Activated naive CD8-positive, alpha-beta T cell treated with anti-CD3 and anti-CD28 coated beads, Interleukin-2, amount 10 ng/mL, durations not matched to agents 7 days and 5 days (primary cell): ENCODE data around the gene KREMEN2. TPM values are rescaled to one million over a fixed set of nuclear protein-coding genes. Genes with fewer than 3 reads are reported as not detected.

ENCODE experiments used
- total RNA-seq, 2 experiments: library from RNA; stranded (reverse); gene quantifications; one replicate each; pipeline ENCODE4 v1.2.3, GENCODE V29; 2021

Gene KREMEN2
- total RNA-seq, 2 experiments from 2014 or later, result 0.36 TPM; not detected in 1

Other genes starting within 250 kb of the KREMEN2 start
- 1 to 10 TPM; 1.9 to 2.2 TPM for gene PRSS27, start 244.1 kb upstream of the KREMEN2 start, total RNA-seq
- 100 to 1,000 TPM; 740 to 773 TPM for gene SRRM2, start 211.6 kb upstream of the KREMEN2 start, total RNA-seq
- gene ELOB, start 187.0 kb upstream of the KREMEN2 start, total RNA-seq, result 100 to 1,000 TPM; 205 to 210 TPM
- gene PRSS33, start 176.7 kb upstream of the KREMEN2 start, total RNA-seq, result under 1 TPM; 0.17 to 0.36 TPM
- not detected for gene PRSS41, start 165.8 kb upstream of the KREMEN2 start, total RNA-seq
- gene PRSS21, start 147.0 kb upstream of the KREMEN2 start, total RNA-seq, result 1 to 10 TPM; 5.6 to 6.9 TPM
- 1 to 10 TPM; 6.7 to 8.1 TPM for gene ZG16B, start 134.0 kb upstream of the KREMEN2 start, total RNA-seq
- not detected for gene PRSS22, start 106.1 kb upstream of the KREMEN2 start, total RNA-seq
- 10 to 100 TPM; 21.0 to 21.2 TPM for gene FLYWCH2, start 81.1 kb upstream of the KREMEN2 start, total RNA-seq
- gene FLYWCH1, start 52.3 kb upstream of the KREMEN2 start, total RNA-seq, result 10 to 100 TPM; 65.5 to 69.7 TPM
- 10 to 100 TPM; 40.7 to 42.4 TPM for gene PAQR4, start 5.1 kb downstream of the KREMEN2 start, total RNA-seq
- 100 to 1,000 TPM; 106 to 116 TPM for gene PKMYT1, start 16.2 kb downstream of the KREMEN2 start, total RNA-seq
- not detected for gene CLDN9, start 48.6 kb downstream of the KREMEN2 start, total RNA-seq
- not detected for gene CLDN6, start 53.9 kb downstream of the KREMEN2 start, total RNA-seq
- gene TNFRSF12A, start 56.1 kb downstream of the KREMEN2 start, total RNA-seq, result 1 to 10 TPM; 2.9 TPM
- gene HCFC1R1, start 59.7 kb downstream of the KREMEN2 start, total RNA-seq, result 10 to 100 TPM; 38.1 to 42.6 TPM
- 10 to 100 TPM; 36.3 to 36.9 TPM for gene THOC6, start 59.8 kb downstream of the KREMEN2 start, total RNA-seq
- gene BICDL2, start 72.7 kb downstream of the KREMEN2 start, total RNA-seq, result 1 to 10 TPM; 1.6 TPM
- 10 to 100 TPM; 49.3 to 60.4 TPM for gene MMP25, start 82.3 kb downstream of the KREMEN2 start, total RNA-seq
- 1,000 to 10,000 TPM; 2,319 to 2,425 TPM for gene IL32, start 101.4 kb downstream of the KREMEN2 start, total RNA-seq
- under 1 TPM; 0.37 to 0.39 TPM for gene ZSCAN10, start 135.0 kb downstream of the KREMEN2 start, total RNA-seq
- not detected for gene ZNF205, start 148.3 kb downstream of the KREMEN2 start, total RNA-seq
- 10 to 100 TPM; 12.9 to 13.3 TPM for gene ZNF213, start 170.8 kb downstream of the KREMEN2 start, total RNA-seq
- not detected for gene OR1F1, start 223.9 kb downstream of the KREMEN2 start, total RNA-seq